ENCODE data around the gene FSHR.

FSHR gene

GRCh38 chr2:49028101-49028500 lies 126.2 kb downstream of the FSHR start:
- no peak for DNase-seq

DNA sequence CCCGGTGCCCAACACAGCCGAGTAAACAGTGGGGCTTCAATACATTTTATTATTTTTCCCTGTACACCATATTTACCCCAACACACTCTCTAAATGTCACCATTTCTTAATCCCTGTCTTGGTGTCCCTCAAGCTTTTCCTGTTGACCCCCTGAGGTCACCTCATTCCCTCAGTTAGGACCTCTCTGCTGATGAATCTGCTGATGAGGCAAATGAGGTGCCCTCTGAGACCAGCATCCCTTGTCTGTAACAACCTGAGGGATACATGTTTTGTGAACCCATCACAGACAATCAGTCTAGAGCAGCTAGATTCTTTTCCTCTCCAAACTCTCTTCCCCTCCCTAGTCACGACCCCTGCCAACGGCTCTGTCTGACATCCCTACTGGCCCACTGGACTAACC lies 127.6 kb downstream of the FSHR start:
- DNase-seq = no peak

DNA sequence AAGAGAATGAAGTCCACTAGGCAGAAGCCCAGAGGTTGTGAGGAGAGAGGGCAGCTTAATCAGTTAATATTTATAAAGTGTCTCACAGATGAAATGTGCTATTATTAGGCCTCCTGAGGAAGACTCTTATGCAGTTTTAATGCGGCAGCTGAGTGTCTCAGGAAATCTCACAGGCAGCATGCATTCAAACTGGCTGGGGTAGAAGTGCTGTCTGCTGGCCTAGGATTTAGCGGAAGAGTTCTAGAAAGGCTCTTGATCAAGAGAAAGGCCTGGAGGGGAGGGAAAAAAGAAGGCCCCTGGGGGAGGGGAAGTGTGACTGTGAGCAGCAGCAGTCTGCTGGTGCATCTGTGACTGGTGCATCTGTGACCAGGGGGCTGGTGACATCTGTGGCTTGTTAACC lies 133.0 kb downstream of the FSHR start:
- no peak for DNase-seq

- no peak for DNase-seq
Observed at GRCh38 chr2:49005261-49005660, 149.1 kb downstream of the FSHR start.

GRCh38 chr2:49004036-49004626 lies 150.2 kb downstream of the FSHR start:
- DNase-seq = no peak

DNA sequence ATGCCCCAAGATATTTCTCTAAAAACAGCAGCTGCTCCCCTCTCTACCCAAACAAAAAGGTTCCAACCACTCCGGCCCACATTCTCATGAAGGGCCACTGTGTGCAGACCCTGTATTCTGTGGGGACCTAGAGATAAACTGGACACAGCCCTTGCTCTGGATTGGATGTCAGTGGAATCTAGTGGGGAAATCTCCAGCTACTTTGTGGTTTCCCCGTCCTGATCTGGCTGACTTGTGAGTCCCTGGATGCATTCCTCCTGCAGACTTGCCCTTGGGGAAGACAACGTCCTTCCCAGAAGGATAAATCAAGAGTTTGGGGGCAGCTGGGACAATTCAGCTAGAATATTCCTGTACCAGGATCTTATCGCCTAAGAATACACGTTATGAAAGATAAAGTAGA lies 151.1 kb downstream of the FSHR start:
- DNase-seq = no peak

DNA sequence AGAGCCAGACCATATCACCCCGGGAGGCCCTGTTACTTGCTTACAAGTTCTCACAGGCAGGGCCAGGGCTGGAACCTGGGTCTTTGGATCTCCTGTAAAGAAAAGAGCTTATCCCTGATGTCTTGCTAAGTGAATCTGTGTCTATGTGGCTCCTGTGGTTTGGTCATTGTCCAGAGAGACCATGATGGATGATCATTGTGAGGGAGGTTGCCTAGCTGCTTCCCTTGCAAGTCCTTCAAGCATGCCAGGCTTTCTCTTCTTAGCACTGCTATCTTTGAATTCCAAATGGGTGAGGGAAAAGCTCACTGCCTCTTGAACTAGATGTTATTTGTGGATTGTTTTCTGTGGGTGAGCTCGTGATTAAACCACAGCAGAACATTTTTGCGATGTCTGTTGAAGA lies 151.6 kb downstream of the FSHR start:
- DNase-seq = no peak

DNA sequence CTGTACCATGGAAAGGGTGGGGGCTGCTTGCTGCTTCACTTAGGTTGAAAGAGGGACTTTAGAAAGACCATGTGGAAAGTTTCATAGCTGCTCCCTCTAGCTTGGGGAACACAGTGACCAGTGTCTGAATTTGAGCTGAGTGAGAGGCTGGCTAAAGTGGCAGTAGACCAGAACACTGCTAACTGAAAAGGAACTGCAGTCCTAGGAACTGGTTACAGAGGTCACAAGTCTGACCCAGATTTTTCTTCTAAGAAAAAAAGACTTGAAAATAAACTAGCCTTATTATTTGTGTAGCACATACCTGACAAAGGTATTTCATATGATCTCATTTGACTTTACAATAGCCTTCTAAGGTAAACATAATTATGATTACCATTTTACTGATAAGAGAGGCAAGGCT lies 153.6 kb downstream of the FSHR start:
- DNase-seq = no peak

DNA sequence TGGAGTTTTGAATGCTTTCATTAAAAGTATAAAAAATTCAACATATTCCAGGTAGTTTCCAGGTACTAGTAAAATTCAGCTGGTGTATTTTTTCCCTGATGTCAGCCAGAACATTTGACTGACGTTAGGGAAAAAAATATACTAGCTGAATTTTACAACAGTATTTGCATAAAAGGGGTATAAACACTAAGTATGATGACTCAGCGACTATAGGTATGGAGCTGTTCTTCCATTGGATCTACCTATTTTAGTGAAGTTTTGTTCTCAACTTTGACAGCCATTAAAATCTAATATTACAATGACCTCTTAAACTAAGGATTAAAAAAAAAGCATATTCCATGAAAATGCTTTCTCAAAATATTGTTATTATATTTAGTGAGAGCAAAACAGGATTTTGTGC lies 155.9 kb downstream of the FSHR start:
- DNase-seq = no peak

- no peak for DNase-seq
Observed at GRCh38 chr2:48993576-48993975, 160.7 kb downstream of the FSHR start.

- no peak for DNase-seq
Observed at GRCh38 chr2:48991415-48992131, 162.7 kb downstream of the FSHR start.

DNA sequence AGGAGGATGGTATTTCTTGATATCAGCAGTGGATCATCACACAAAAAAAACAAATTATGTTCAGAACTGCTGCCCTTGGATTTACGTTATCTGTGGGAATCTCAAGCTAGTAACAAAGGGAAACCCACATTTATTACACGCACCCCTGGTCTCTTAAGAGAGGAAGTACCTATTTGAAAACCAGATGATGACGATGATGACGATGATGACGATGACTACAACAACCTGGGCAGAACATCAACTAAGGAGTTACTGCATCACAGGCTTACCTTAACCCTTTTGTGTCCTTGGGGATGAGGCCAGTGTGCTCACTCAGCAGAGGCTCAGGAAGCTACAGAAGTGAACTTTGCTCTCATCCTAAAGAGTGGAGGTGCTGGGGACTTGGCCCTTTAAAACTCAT lies 169.4 kb downstream of the FSHR start:
- DNase-seq = no peak

DNA sequence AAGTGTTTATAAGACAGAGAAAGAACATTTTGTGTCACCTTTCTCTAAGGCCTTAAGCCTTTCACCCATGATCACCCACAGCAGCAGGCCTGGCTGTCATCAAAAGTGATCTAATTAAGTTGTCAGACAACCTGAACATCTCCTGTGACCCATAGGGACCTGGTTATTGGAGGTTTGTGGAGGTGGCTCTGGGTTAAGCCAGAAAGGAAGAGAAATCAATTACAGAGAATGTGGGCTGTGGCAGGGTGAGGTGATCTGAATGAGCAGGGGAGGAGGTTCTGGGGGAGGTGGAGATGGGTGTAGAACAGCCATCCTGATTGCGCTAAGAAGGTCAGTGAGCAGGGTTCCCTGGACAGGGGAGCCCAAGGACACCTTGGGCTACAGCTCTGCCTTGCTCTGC lies 170.8 kb downstream of the FSHR start:
- DNase-seq = no peak

- no peak for DNase-seq
Observed at GRCh38 chr2:48982887-48983435, 171.4 kb downstream of the FSHR start.

DNA sequence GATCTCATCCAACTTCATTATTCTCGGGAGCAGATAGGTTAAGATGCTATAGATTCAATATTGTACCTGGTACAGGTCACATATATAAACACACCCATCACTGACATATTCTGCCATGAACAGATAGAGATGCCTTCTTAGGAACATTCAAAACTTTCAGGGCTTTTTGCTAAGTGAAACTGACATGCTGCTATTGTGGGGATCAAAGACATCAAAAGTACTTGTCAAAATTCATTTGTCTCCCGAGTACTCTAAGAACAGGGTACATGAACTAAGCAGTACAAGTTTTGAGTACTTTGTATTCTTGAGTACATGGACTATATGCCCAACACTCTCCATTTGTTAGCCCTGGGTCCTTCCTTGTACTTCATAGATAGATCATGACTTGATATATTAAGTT lies 173.5 kb downstream of the FSHR start:
- no peak for DNase-seq

- no peak for DNase-seq
Observed at GRCh38 chr2:48979691-48980090, 174.6 kb downstream of the FSHR start.

- no peak for DNase-seq
Observed at GRCh38 chr2:48978131-48978530, 176.2 kb downstream of the FSHR start.

GRCh38 chr2:48971801-48972200 lies 182.5 kb downstream of the FSHR start:
- DNase-seq = no peak

DNA sequence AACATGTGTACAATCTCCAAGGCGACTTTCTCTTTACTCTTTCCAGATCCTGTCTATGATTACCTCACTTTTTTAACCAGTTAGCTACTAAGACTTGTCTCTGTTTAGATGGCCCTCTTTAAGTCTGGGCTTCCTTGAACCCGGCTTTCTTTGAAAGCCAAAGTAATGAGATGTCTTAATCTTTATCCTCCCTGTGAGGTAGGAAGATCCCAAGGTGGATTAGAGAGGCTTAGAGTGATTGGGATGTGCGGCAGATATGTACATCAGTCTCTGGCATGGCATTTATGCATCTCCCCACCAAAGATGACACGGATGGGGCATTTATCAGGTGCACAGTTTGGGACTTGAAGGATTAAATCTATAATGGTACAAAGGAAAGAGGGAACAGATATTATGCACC lies 186.3 kb downstream of the FSHR start:
- no peak for DNase-seq

DNA sequence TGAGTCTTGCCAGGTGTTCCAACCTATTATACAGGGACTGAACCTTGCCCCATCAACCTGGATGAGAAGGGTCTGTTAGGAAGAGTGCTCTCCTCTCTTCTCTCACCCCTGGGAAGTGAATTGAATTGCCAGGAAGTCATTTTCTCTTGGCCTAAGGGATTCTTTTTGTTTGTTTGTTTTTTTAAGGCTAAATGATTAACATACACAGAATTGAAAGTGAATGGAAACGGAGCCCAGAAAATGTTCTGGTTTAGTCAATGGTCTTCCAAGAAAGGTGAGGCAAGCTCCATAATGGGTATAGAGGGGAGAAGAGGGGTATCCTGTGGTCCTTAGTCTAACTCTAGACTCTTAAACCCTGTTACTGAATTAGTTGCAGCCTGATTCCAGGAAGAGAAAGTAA lies 189.1 kb downstream of the FSHR start:
- DNase-seq = no peak

DNA sequence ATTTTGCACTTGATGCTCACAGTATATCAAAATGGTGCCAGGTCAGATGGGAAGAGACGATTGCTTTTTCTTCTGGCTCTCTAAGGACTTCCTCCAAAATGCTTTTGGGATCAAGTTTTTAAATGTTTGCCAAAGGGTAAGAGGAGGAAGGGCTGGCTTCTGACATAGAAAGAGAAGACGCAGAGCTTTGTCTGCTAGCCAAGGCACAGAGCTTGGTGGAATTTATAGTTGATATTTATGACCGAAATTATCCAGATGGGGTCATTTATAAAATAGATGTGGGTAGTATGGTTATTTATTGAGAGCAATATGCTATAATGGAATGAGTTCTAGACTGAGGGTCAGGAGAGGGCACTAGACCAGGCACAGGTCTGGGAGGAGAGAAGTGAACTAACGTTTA lies 193.3 kb downstream of the FSHR start:
- DNase-seq = no peak

- DNase-seq = no peak
Observed at GRCh38 chr2:48954935-48955334, 199.4 kb downstream of the FSHR start.

GRCh38 chr2:48954311-48954710 lies 200.0 kb downstream of the FSHR start:
- no peak for DNase-seq

- no peak for DNase-seq
Observed at GRCh38 chr2:48952614-48953013, 201.7 kb downstream of the FSHR start.

DNA sequence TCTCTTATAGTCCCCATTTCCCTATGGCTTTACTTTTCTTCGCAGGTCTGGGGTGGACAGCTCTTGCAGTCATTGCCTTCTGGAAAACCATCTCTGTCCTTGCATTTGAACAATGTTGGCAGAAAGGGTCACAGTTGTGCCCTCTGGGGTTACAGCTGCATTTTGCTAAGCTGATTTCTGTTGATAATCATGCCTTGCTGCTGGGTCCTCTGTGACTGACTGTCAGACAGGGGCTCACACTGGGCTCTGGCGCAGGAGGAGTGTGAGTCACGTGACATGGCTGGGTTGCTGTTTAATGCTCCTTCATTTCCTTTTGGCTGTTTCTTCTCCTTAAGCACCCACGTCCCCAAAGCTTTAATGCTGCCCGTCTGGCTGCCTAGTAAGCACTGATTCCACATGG lies 202.2 kb downstream of the FSHR start:
- DNase-seq = no peak
